ENCODE data around the gene MYO9B. TPM values are rescaled to one million over a fixed set of nuclear protein-coding genes. Genes with fewer than 3 reads are reported as not detected.

Gene MYO9B
- total and polyA plus RNA-seq, 2 of the 13 experiments (the other 11 are each of a cell fraction or from before 2014, with no cell fraction given) = 18.0 to 18.3 TPM

DNA sequence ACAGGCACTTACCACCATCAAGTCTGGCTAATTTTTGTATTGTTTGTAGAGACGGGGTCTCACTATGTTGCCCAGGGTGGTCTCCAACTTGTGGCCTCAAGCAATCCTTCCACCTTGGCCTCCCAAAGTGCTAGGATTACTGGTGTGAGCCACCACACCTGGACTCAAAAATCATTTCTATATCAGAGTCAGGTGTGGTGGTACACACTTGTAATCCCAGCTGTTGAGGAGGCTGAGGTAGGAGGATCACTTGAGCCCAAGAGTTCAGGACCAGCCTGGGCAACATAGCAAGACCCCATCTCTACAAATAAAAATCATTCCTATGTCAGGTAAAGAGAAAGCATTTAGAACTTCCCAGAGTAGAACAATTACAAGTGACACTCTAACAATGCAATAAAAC, 48.4 kb downstream of the MYO9B start:
- H4K20me1 ChIP-seq (ENCODE audit: insufficient read depth, low read length) = no peaks in the 10 kb centered on the region
- no peaks in the 10 kb centered on the region for H3K27me3 ChIP-seq (ENCODE audit: control insufficient read depth in 1 of 2, insufficient read depth in 2 of 2, low read length in 2 of 2)
- FAIRE-seq (no peak), ATAC-seq (no peak), DNase-seq (ENCODE audit: low spot score) (no peak)
- H3K27ac ChIP-seq (ENCODE audit: extremely low read length, insufficient read depth, low read length) = no peak overlapping the region
- intact Hi-C loops (cut with micrococcal nuclease; ENCODE audit: unreplicated experiment) = no loop called here
- H3K9ac ChIP-seq (ENCODE audit: insufficient read depth, low read depth, low read length) = no peak overlapping the region
- H3K4me1 ChIP-seq (ENCODE audit: insufficient read depth, low read length) = no peaks in the 10 kb centered on the region
- POLR2A ChIA-PET = no interaction called here
- no peak overlapping the region for H3K4me2 ChIP-seq (ENCODE audit: low read depth, low read length)
- 100% methylated on average over 1 of the region's 1 CpG for WGBS (ENCODE audit: low lambda C conversion rate)
- H3K36me3 ChIP-seq (replicated peaks in 1 of 2; ENCODE audit: control insufficient read depth in 1 of 2, insufficient read depth in 2 of 2, low read length in 2 of 2) = no peaks in the 10 kb centered on the region; a peak in 4 of 5 replicates
- no peak overlapping the region for H3K4me3 ChIP-seq (replicated peaks in 1 of 3; ENCODE audit: insufficient read depth in 1 of 3, low read depth in 2 of 3, low read length in 3 of 3)
- no peaks in the 10 kb centered on the region for H3K79me2 ChIP-seq (ENCODE audit: insufficient read depth, low read length)
- H2AFZ ChIP-seq (ENCODE audit: low read length) = no peak overlapping the region
- TF ChIP-seq ZNF121 (CRISPR knock-in tag; IDR thresholded peaks at IDR 0.05) (peak; percentile 79), SKI (IDR thresholded peaks at IDR 0.05; ENCODE audit: partially characterized antibody) (no peak)
- BruUV-seq (replicated peaks) = no TSS peak
- in situ Hi-C loops (cut with HindIII; ENCODE audit: extremely low pct_ligation_motif_present, low pct_unique_long_range_greater_than_20kb) = no loop called here
- no peaks in the 10 kb centered on the region for H3K9me3 ChIP-seq (ENCODE audit: low read length)
- CTCF ChIA-PET (ENCODE audit: low intra/inter-chr PET ratio, low total read pairs) = no interaction called here

DNA sequence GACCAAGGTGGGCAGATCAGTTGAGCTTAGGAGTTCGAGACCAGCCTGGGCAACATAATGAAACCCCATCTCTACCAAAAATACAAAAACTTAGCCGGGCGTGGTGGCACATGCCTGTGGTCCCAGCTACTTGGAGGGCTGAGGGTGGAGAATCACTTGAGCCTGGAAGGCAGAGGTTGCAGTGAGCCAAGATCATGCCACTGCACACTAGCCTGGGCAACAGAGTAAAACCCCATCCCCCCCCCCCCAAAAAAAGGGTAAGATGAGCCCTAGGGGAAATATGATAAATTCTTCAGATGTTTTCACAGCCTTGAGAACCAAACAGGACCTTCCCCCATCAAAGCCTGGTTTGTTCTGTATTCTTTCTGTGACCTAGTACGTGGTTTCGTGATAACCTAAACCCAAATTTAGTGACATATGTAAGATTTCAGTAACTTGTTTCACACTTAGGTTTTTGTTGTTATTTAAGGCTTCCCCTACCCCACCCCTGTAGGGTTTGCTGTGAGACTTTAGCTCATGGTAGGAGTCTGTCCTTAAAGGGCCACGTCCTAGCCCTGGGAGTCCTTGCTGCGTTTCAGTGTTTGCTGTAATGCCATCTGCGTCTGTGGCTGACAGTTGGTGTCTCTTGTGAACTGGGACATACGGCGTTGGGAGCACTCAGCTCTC, 49.6 kb downstream of the MYO9B start:
- ATAC-seq (no peak), FAIRE-seq (no peak), DNase-seq (ENCODE audit: low spot score) (no peak)
- Histone ChIP-seq H3K4me3 (replicated peaks in 1 of 3; ENCODE audit: insufficient read depth in 1 of 3, low read depth in 2 of 3, low read length in 3 of 3) (no peak overlapping the region), H3K9ac (ENCODE audit: insufficient read depth, low read depth, low read length) (no peak overlapping the region), H4K20me1 (ENCODE audit: insufficient read depth, low read length) (no peaks in the 10 kb centered on the region), H3K4me1 (ENCODE audit: insufficient read depth, low read length) (peaks cover 9% of the 10 kb centered on the region), H3K36me3 (replicated peaks in 1 of 2; ENCODE audit: control insufficient read depth in 1 of 2, insufficient read depth in 2 of 2, low read length in 2 of 2) (no peaks in the 10 kb centered on the region; a peak in 2 of 5 replicates), H3K4me2 (ENCODE audit: low read depth, low read length) (no peak overlapping the region), H3K79me2 (ENCODE audit: insufficient read depth, low read length) (no peaks in the 10 kb centered on the region), H3K27me3 (ENCODE audit: control insufficient read depth in 1 of 2, insufficient read depth in 2 of 2, low read length in 2 of 2) (no peaks in the 10 kb centered on the region), H3K9me3 (ENCODE audit: low read length) (no peaks in the 10 kb centered on the region), H3K27ac (ENCODE audit: extremely low read length, insufficient read depth, low read length) (no peak overlapping the region), H2AFZ (ENCODE audit: low read length) (no peak overlapping the region)
- POLR2A ChIA-PET = no interaction called here
- in situ Hi-C loops (cut with HindIII; ENCODE audit: extremely low pct_ligation_motif_present, low pct_unique_long_range_greater_than_20kb) (no loop called here), intact Hi-C loops (cut with micrococcal nuclease; ENCODE audit: unreplicated experiment) (no loop called here)
- CTCF ChIA-PET (ENCODE audit: low intra/inter-chr PET ratio, low total read pairs) = no interaction called here
- TF ChIP-seq ZNF883 (CRISPR knock-in tag; IDR thresholded peaks at IDR 0.05; ENCODE audit: not compliant biosample characterization) = no peak
- TF ChIP-seq, protein P1, sequence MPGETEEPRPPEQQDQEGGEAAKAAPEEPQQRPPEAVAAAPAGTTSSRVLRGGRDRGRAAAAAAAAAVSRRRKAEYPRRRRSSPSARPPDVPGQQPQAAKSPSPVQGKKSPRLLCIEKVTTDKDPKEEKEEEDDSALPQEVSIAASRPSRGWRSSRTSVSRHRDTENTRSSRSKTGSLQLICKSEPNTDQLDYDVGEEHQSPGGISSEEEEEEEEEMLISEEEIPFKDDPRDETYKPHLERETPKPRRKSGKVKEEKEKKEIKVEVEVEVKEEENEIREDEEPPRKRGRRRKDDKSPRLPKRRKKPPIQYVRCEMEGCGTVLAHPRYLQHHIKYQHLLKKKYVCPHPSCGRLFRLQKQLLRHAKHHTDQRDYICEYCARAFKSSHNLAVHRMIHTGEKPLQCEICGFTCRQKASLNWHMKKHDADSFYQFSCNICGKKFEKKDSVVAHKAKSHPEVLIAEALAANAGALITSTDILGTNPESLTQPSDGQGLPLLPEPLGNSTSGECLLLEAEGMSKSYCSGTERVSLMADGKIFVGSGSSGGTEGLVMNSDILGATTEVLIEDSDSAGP (CRISPR knock-in tag; IDR thresholded peaks at IDR 0.05; ENCODE audit: borderline replicate concordance) = no peak
- BruUV-seq (replicated peaks) = no TSS peak
- WGBS (ENCODE audit: low lambda C conversion rate) = 93% methylated on average over 10 of the region's 10 CpGs
